Esophagus muscularis mucosa (tissue), 3 donors: ENCODE results near the gene ATP7B.
A peak's percentile ranks its signal among the peaks of the same experiment; 100 is the strongest.

Experiments
- CTCF ChIP-seq, 3 experiments: fragments of 200-600 bp in 2 of 3; fragments of 450-650 bp in 1 of 3; sonication (generic) in 2 of 3; IDR thresholded peaks; one replicate each; pipeline ENCODE4 v1.5.1; 2017 to 2019; ENCODE audit warnings: antibody characterized with exemption in 3 of 3, mild to moderate bottlenecking in 2 of 3, moderate library complexity in 1 of 3
- POLR2A ChIP-seq: fragments of 450-650 bp; IDR thresholded peaks from one replicate; pipeline ENCODE4 v1.6.1; 2017; ENCODE audit warnings: antibody characterized with exemption, moderate library complexity, mild to moderate bottlenecking, low read depth

GRCh38 chr13:51895906-51896888, 115.1 kb downstream of the ATP7B start:
- TF ChIP-seq POLR2A (no peak), CTCF (IDR thresholded peaks at IDR 0.05) (peak; percentile 55 to 62 (median 56))
